Liver (tissue), 9 donors: Measurements from ENCODE around the gene FBLIM1. TPM values are rescaled to one million over a fixed set of nuclear protein-coding genes. Genes with fewer than 3 reads are reported as not detected.

Experiments
- DNase-seq: peaks from one replicate; pipeline ENCODE4 v3.0.0-alpha.2; 2017; ENCODE audit warnings: low spot score
- H3K27ac ChIP-seq, 2 donors: one replicate each; pipeline ENCODE4 v1.7.0; 2013; ENCODE audit warnings: inconsistent platforms in 2 of 2, low read length in 2 of 2, control low read depth in 1 of 2, low read depth in 1 of 2, mild to moderate bottlenecking in 1 of 2
- H3K27me3 ChIP-seq, 4 donors: one replicate each; pipeline versions ENCODE4 v1.6.1 to v1.7.0; 2013; ENCODE audit warnings: low read length in 3 of 4, inconsistent platforms in 1 of 4, mild to moderate bottlenecking in 1 of 4, moderate library complexity in 1 of 4; ENCODE audit not compliant: control insufficient read depth in 4 of 4, insufficient read depth in 4 of 4
- H3K36me3 ChIP-seq, 4 donors: one replicate each; pipeline versions ENCODE4 v1.6.1 to v1.7.0; 2013; ENCODE audit warnings: low read length in 3 of 4, mild to moderate bottlenecking in 3 of 4, low read depth in 1 of 4, moderate library complexity in 1 of 4; ENCODE audit not compliant: control insufficient read depth in 4 of 4, insufficient read depth in 3 of 4
- H3K4me1 ChIP-seq, 4 donors: one replicate each; pipeline versions ENCODE4 v1.6.1 to v1.7.0; 2013; ENCODE audit warnings: low read length in 3 of 4, mild to moderate bottlenecking in 3 of 4, moderate library complexity in 1 of 4; ENCODE audit not compliant: control insufficient read depth in 4 of 4, insufficient read depth in 4 of 4
- H3K4me3 ChIP-seq, 3 donors: one replicate each; pipeline versions ENCODE4 v1.6.1 to v1.7.0; 2013; ENCODE audit warnings: low read length in 3 of 3, control low read depth in 1 of 3, low read depth in 1 of 3, mild to moderate bottlenecking in 1 of 3
- H3K9ac ChIP-seq, 2 donors: one replicate each; pipeline ENCODE4 v1.7.0; 2013; ENCODE audit warnings: low read length in 2 of 2, mild to moderate bottlenecking in 2 of 2, moderate library complexity in 2 of 2, control low read depth in 1 of 2, low read depth in 1 of 2
- H3K9me3 ChIP-seq, 4 donors: one replicate each; pipeline versions ENCODE4 v1.6.1 to v1.7.0; 2013; ENCODE audit warnings: low read length in 3 of 4; ENCODE audit not compliant: control insufficient read depth in 4 of 4
- ATF3 ChIP-seq: IDR thresholded peaks from 2 replicates; pipeline ENCODE4 v1.6.1; 2016; ENCODE audit warnings: antibody characterized with exemption
- EGR1 ChIP-seq, 2 donors: IDR thresholded peaks; 2 replicates each; pipeline ENCODE4 v1.6.1; 2016 to 2018; ENCODE audit warnings: antibody characterized with exemption in 2 of 2, low read depth in 2 of 2
- FOXA1 ChIP-seq: IDR thresholded peaks from 2 replicates; pipeline ENCODE4 v1.6.1; 2016; ENCODE audit warnings: antibody characterized with exemption
- FOXA2 ChIP-seq: IDR thresholded peaks from 2 replicates; pipeline ENCODE4 v1.6.1; 2016; ENCODE audit warnings: antibody characterized with exemption
- GABPA ChIP-seq, 2 donors: IDR thresholded peaks in 1 of 2; conservative IDR thresholded peaks in 1 of 2; 2 replicates each; pipeline ENCODE4 v1.6.1; 2016; ENCODE audit warnings: antibody characterized with exemption in 2 of 2, mild to moderate bottlenecking in 1 of 2, moderate library complexity in 1 of 2
- HNF4A ChIP-seq, 2 donors: conservative IDR thresholded peaks; 2 replicates each; pipeline ENCODE4 v1.6.1; 2016; ENCODE audit warnings: antibody characterized with exemption in 2 of 2, mild to moderate bottlenecking in 2 of 2
- HNF4G ChIP-seq: IDR thresholded peaks from 2 replicates; pipeline ENCODE4 v1.6.1; 2016; ENCODE audit warnings: antibody characterized with exemption
- JUND ChIP-seq, 2 donors: IDR thresholded peaks; 2 replicates each; pipeline ENCODE4 v1.6.1; 2016; ENCODE audit warnings: antibody characterized with exemption in 2 of 2
- MAX ChIP-seq: IDR thresholded peaks from 2 replicates; pipeline ENCODE4 v1.6.1; 2016; ENCODE audit warnings: antibody characterized with exemption
- NR2F2 ChIP-seq: IDR thresholded peaks from 2 replicates; pipeline ENCODE4 v1.6.1; 2016; ENCODE audit warnings: antibody characterized with exemption
- RAD21 ChIP-seq, 2 donors: IDR thresholded peaks; 2 replicates each; pipeline ENCODE4 v1.6.1; 2016; ENCODE audit warnings: antibody characterized with exemption in 2 of 2, mild to moderate bottlenecking in 2 of 2
- REST ChIP-seq: IDR thresholded peaks from 2 replicates; pipeline ENCODE4 v1.6.1; 2016; ENCODE audit warnings: antibody characterized with exemption, mild to moderate bottlenecking
- RXRA ChIP-seq, 2 donors: IDR thresholded peaks; 2 replicates each; pipeline ENCODE4 v1.6.1; 2017 to 2018; ENCODE audit warnings: antibody characterized with exemption in 2 of 2, mild to moderate bottlenecking in 1 of 2
- SP1 ChIP-seq: IDR thresholded peaks from 2 replicates; pipeline ENCODE4 v1.6.1; 2018; ENCODE audit warnings: antibody characterized with exemption, mild to moderate bottlenecking
- YY1 ChIP-seq: IDR thresholded peaks from 2 replicates; pipeline ENCODE4 v1.6.1; 2016; ENCODE audit warnings: antibody characterized with exemption, mild to moderate bottlenecking
- ZBTB33 ChIP-seq: IDR thresholded peaks from 2 replicates; pipeline ENCODE4 v1.6.1; 2016; ENCODE audit warnings: antibody characterized with exemption
- WGBS: extraction: QIAGEN DNeasy Blood & Tissue Kit; methylation state at CpG from one replicate; pipeline ENCODE4 v1.1.7; 2013; 5-methylcytosine and 5-hydroxymethylcytosine counted together
- polyA plus RNA-seq, 2 donors: library from polyadenylated mRNA; stranded (reverse) in 1 of 2; unstranded in 1 of 2; fragments of 200-250 nt in 1 of 2; fragments of >200 nt in 1 of 2; fragmentation: Nextera tagmentation in 1 of 2; extraction: Ambion mirVana in 1 of 2; gene quantifications; one replicate each; pipeline versions ENCODE4 v1.2.1 to v1.2.3, GENCODE V29; 2013 to 2015
- total RNA-seq, 2 donors: library from RNA; depleted of rRNA; stranded (reverse); fragments of >200 nt; gene quantifications; one replicate each; pipeline ENCODE4 v1.2.3, GENCODE V29; 2014
- TF ChIP-seq, protein P1 (sequence below): fragments of 150-350 bp; IDR thresholded peaks from 2 replicates; pipeline ENCODE4 v1.5.1; 2017; ENCODE audit warnings: improper control_type of control experiment, low read depth, low read length; ENCODE audit not compliant: missing input control
- donor health status: healthy.
- donor health status: healthy.
- donor health status: healthy.
- donor health status: healthy.
- donor health status: healthy.

The FBLIM1 gene
- total and polyA plus RNA-seq, 4 donors, result 3.6 to 6.4 (median 3.7) TPM

DNA sequence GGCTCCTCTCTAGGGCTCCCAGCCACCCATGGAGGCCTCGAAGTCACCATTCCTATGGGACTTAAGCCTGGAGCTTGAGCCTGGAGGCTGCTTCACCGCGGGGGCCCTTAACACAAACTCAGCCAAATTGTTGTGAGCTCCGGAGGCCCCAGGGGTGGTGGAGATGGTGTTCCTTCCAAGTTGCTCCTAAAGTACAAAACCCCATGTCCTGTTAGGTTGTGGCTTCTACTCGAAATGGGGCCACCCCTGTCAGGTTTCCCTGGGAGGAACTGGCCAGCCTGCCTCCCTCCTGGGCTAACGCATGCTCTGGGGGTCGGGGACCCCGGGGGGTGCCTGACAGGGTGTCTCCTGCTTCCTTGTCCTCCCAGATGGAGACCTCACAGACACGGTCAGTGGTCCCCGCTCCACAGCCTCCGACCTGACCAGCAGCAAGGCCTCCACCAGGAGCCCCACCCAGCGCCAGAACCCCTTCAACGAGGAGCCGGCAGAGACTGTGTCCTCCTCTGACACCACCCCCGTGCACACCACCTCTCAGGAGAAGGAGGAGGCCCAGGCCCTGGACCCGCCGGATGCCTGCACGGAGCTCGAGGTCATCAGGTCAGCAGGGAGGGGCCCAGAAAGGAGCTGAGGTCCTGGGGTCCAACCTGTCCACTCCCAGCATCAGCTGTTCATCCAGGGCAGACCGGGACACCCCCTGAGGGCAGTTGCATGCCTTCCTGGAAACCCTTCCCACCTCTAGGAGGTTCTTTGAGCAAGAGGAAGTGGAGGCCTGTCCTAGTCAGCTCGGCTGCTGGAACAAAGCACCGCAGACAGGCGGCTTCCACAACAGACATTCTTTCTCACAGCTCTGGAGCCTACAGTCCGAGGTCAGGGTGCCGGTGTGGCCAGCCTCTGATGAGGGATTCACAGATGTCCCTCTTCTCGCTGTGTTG, 33.4 kb upstream of the FBLIM1 start:
- 86% methylated on average over 26 of the region's 26 CpGs for WGBS
- no peaks in the 10 kb centered on the region for H3K9me3 ChIP-seq
- H3K4me1 ChIP-seq, result peaks cover 0 to 5% (median 0%) of the 10 kb centered on the region in 4 donors
- H3K27ac ChIP-seq, result no peak overlapping the region
- no peak for TF ChIP-seq GABPA (IDR thresholded peaks at IDR 0.05 in 1 of 2, conservative IDR thresholded peaks at IDR 0.05 in 1 of 2)
- no peak for TF ChIP-seq FOXA2
- no peak for TF ChIP-seq JUND (IDR thresholded peaks at IDR 0.05)
- no peak for TF ChIP-seq ZBTB33
- TF ChIP-seq RXRA (IDR thresholded peaks at IDR 0.05), result no peak
- no peak for TF ChIP-seq HNF4G
- TF ChIP-seq RAD21 (IDR thresholded peaks at IDR 0.05), result no peak
- TF ChIP-seq FOXA1, result no peak
- TF ChIP-seq, protein P1, sequence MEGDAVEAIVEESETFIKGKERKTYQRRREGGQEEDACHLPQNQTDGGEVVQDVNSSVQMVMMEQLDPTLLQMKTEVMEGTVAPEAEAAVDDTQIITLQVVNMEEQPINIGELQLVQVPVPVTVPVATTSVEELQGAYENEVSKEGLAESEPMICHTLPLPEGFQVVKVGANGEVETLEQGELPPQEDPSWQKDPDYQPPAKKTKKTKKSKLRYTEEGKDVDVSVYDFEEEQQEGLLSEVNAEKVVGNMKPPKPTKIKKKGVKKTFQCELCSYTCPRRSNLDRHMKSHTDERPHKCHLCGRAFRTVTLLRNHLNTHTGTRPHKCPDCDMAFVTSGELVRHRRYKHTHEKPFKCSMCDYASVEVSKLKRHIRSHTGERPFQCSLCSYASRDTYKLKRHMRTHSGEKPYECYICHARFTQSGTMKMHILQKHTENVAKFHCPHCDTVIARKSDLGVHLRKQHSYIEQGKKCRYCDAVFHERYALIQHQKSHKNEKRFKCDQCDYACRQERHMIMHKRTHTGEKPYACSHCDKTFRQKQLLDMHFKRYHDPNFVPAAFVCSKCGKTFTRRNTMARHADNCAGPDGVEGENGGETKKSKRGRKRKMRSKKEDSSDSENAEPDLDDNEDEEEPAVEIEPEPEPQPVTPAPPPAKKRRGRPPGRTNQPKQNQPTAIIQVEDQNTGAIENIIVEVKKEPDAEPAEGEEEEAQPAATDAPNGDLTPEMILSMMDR, result no peak
- TF ChIP-seq NR2F2, result no peak
- no peak for TF ChIP-seq YY1
- no peak for TF ChIP-seq ATF3
- TF ChIP-seq EGR1 (IDR thresholded peaks at IDR 0.05; ENCODE audit: low read depth in 2 of 2), result no peak
- TF ChIP-seq HNF4A (conservative IDR thresholded peaks at IDR 0.05), result no peak
- no peak for TF ChIP-seq REST
- no peak for TF ChIP-seq SP1
- TF ChIP-seq MAX, result no peak
- no peak overlapping the region for H3K9ac ChIP-seq
- no peak for DNase-seq
- no peaks in the 10 kb centered on the region for H3K27me3 ChIP-seq
- no peak overlapping the region for H3K4me3 ChIP-seq
- peaks cover 14 to 56% (median 28%) of the 10 kb centered on the region in 4 donors for H3K36me3 ChIP-seq
